H7 (cell line): ENCODE data around the gene CLOCK. TPM values are rescaled to one million over a fixed set of nuclear protein-coding genes. Genes with fewer than 3 reads are reported as not detected.
A peak's percentile ranks its signal among the peaks of the same experiment; 100 is the strongest.

Experiments used
- DNase-seq: peaks from one replicate; pipeline ENCODE4 v3.0.0; 2012
- H3K27me3 ChIP-seq: 2 replicates; pipeline ENCODE4 v1.6.0; 2011; ENCODE audit warnings: mild to moderate bottlenecking, low read length; ENCODE audit not compliant: control insufficient read depth, insufficient read depth
- H3K36me3 ChIP-seq: replicated peaks from 2 replicates; pipeline ENCODE4 v1.5.1; 2011; ENCODE audit warnings: low read length; ENCODE audit not compliant: control insufficient read depth, insufficient read depth
- H3K4me3 ChIP-seq: 2 replicates; pipeline ENCODE4 v1.5.1; 2011; ENCODE audit warnings: low read depth, mild to moderate bottlenecking, control low read depth, low read length, moderate library complexity; ENCODE audit not compliant: insufficient read depth
- total RNA-seq: library from RNA; depleted of rRNA; stranded (reverse); fragments of >200 nt; shearing (Covaris generic); gene quantifications from 2 replicates; pipeline ENCODE4 v1.2.3, GENCODE V29; 2014

Gene CLOCK
- total RNA-seq, 1 experiment from 2014 or later, result 15.9 TPM

- no peak for DNase-seq
- Histone ChIP-seq H3K36me3 (no peaks in the 10 kb centered on the region), H3K4me3 (no peak overlapping the region), H3K27me3 (no peaks in the 10 kb centered on the region)
Measured at GRCh38 chr4:55549888-55550287, 3.2 kb upstream of the CLOCK start.

- no peaks in the 10 kb centered on the region for H3K36me3 ChIP-seq
- DNase-seq, result no peak
- no peaks in the 10 kb centered on the region for H3K27me3 ChIP-seq
- peak overlapping the region; percentile 92 for H3K4me3 ChIP-seq
Measured at GRCh38 chr4:55547918-55548317, 1.2 kb upstream of the CLOCK start.

- peak; percentile 27 for DNase-seq
- Histone ChIP-seq H3K36me3 (no peaks in the 10 kb centered on the region), H3K4me3 (peak overlapping the region; percentile 92), H3K27me3 (no peaks in the 10 kb centered on the region)
Measured at GRCh38 chr4:55547466-55547770, 709 bp upstream of the CLOCK start.

GRCh38 chr4:55546506-55546755, 278 bp downstream of the CLOCK start:
- peak; percentile 90 for DNase-seq
- no peaks in the 10 kb centered on the region for H3K27me3 ChIP-seq
- H3K4me3 ChIP-seq, result peak overlapping the region; percentile 92
- no peaks in the 10 kb centered on the region for H3K36me3 ChIP-seq

GRCh38 chr4:55545641-55546505, 836 bp downstream of the CLOCK start:
- DNase-seq, result peak; percentile 74
- H3K27me3 ChIP-seq, result no peaks in the 10 kb centered on the region
- peak overlapping the region; percentile 92 for H3K4me3 ChIP-seq
- H3K36me3 ChIP-seq, result no peaks in the 10 kb centered on the region

GRCh38 chr4:55545151-55545550, 1.6 kb downstream of the CLOCK start:
- no peaks in the 10 kb centered on the region; the same call in 1 of the 2 replicates for H3K36me3 ChIP-seq
- peak overlapping the region; percentile 92 for H3K4me3 ChIP-seq
- DNase-seq, result no peak
- H3K27me3 ChIP-seq, result no peaks in the 10 kb centered on the region

GRCh38 chr4:55543858-55544257, 2.9 kb downstream of the CLOCK start:
- Histone ChIP-seq H3K27me3 (no peaks in the 10 kb centered on the region), H3K4me3 (no peak overlapping the region), H3K36me3 (no peaks in the 10 kb centered on the region; the same call in 1 of the 2 replicates)
- no peak for DNase-seq

- Histone ChIP-seq H3K36me3 (no peaks in the 10 kb centered on the region; the same call in 1 of the 2 replicates), H3K4me3 (no peak overlapping the region), H3K27me3 (no peaks in the 10 kb centered on the region)
- no peak for DNase-seq
Measured at GRCh38 chr4:55540271-55540670, 6.4 kb downstream of the CLOCK start.

- Histone ChIP-seq H3K27me3 (no peaks in the 10 kb centered on the region), H3K4me3 (no peak overlapping the region), H3K36me3 (no peaks in the 10 kb centered on the region; the same call in none of the 2 replicates)
- no peak for DNase-seq
Measured at GRCh38 chr4:55539658-55540057, 7.1 kb downstream of the CLOCK start.

GRCh38 chr4:55538531-55538930, 8.2 kb downstream of the CLOCK start:
- DNase-seq, result no peak
- H3K36me3 ChIP-seq, result no peaks in the 10 kb centered on the region; the same call in none of the 2 replicates
- H3K4me3 ChIP-seq, result no peak overlapping the region
- H3K27me3 ChIP-seq, result no peaks in the 10 kb centered on the region

- Histone ChIP-seq H3K27me3 (no peaks in the 10 kb centered on the region), H3K36me3 (no peaks in the 10 kb centered on the region; the same call in 1 of the 2 replicates), H3K4me3 (no peak overlapping the region)
- no peak for DNase-seq
Measured at GRCh38 chr4:55534306-55534705, 12.4 kb downstream of the CLOCK start.

GRCh38 chr4:55530691-55531090, 16.0 kb downstream of the CLOCK start:
- no peaks in the 10 kb centered on the region for H3K27me3 ChIP-seq
- H3K36me3 ChIP-seq, result no peaks in the 10 kb centered on the region; the same call in 1 of the 2 replicates
- no peak overlapping the region for H3K4me3 ChIP-seq
- DNase-seq, result no peak

GRCh38 chr4:55530167-55530566, 16.5 kb downstream of the CLOCK start:
- H3K36me3 ChIP-seq, result no peaks in the 10 kb centered on the region; the same call in 1 of the 2 replicates
- DNase-seq, result no peak
- H3K27me3 ChIP-seq, result no peaks in the 10 kb centered on the region
- H3K4me3 ChIP-seq, result no peak overlapping the region

- H3K27me3 ChIP-seq, result no peaks in the 10 kb centered on the region
- H3K4me3 ChIP-seq, result no peak overlapping the region
- DNase-seq, result no peak
- no peaks in the 10 kb centered on the region for H3K36me3 ChIP-seq
Measured at GRCh38 chr4:55528491-55528890, 18.2 kb downstream of the CLOCK start.

- H3K4me3 ChIP-seq, result no peak overlapping the region
- DNase-seq, result no peak
- no peaks in the 10 kb centered on the region for H3K27me3 ChIP-seq
- no peaks in the 10 kb centered on the region for H3K36me3 ChIP-seq
Measured at GRCh38 chr4:55524844-55525571, 21.7 kb downstream of the CLOCK start.
